Bronchial epithelial cell (primary cell): Measurements from ENCODE around the gene BCL11A. TPM values are rescaled to one million over a fixed set of nuclear protein-coding genes. Genes with fewer than 3 reads are reported as not detected.

Experiments
- DNase-seq: peaks from one replicate; pipeline ENCODE4 v3.0.0-alpha.2; 2010; ENCODE audit warnings: low read depth
- FAIRE-seq: peaks from 2 replicates; lab custom pipeline; 2011; peaks lifted over from hg19 to GRCh38; lab: Jason Lieb, UNC
- H3K27me3 ChIP-seq: 2 replicates; pipeline ENCODE4 v1.5.1; 2011; ENCODE audit warnings: low read length; ENCODE audit not compliant: control insufficient read depth, insufficient read depth
- H3K36me3 ChIP-seq: 2 replicates; pipeline ENCODE4 v1.5.1; 2011; ENCODE audit warnings: low read length; ENCODE audit not compliant: control insufficient read depth, insufficient read depth
- H3K4me3 ChIP-seq: 2 replicates; pipeline ENCODE4 v1.5.1; 2011; ENCODE audit warnings: mild to moderate bottlenecking, low read depth, low read length, control low read depth
- total RNA-seq: library from RNA; depleted of rRNA; stranded (reverse); fragments of >200 nt; gene quantifications from 2 replicates; pipeline ENCODE4 v1.2.1, GENCODE V29; 2014
- TF ChIP-seq, protein P1 (sequence below): IDR thresholded peaks from 2 replicates; pipeline ENCODE4 v1.5.1; 2011; ENCODE audit warnings: mild to moderate bottlenecking, moderate library complexity, low read length, control low read depth, inconsistent platforms; ENCODE audit not compliant: insufficient read depth, severe bottlenecking

BCL11A gene
- total RNA-seq, 1 donor from 2014 or later: 1.8 TPM

GRCh38 chr2:60527762-60528161, 25.7 kb downstream of the BCL11A start:
- FAIRE-seq (no peak), DNase-seq (no peak)
- no peaks in the 10 kb centered on the region for H3K36me3 ChIP-seq
- H3K27me3 ChIP-seq: no peaks in the 10 kb centered on the region
- TF ChIP-seq, protein P1, sequence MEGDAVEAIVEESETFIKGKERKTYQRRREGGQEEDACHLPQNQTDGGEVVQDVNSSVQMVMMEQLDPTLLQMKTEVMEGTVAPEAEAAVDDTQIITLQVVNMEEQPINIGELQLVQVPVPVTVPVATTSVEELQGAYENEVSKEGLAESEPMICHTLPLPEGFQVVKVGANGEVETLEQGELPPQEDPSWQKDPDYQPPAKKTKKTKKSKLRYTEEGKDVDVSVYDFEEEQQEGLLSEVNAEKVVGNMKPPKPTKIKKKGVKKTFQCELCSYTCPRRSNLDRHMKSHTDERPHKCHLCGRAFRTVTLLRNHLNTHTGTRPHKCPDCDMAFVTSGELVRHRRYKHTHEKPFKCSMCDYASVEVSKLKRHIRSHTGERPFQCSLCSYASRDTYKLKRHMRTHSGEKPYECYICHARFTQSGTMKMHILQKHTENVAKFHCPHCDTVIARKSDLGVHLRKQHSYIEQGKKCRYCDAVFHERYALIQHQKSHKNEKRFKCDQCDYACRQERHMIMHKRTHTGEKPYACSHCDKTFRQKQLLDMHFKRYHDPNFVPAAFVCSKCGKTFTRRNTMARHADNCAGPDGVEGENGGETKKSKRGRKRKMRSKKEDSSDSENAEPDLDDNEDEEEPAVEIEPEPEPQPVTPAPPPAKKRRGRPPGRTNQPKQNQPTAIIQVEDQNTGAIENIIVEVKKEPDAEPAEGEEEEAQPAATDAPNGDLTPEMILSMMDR: no peak
- no peak overlapping the region for H3K4me3 ChIP-seq

DNA sequence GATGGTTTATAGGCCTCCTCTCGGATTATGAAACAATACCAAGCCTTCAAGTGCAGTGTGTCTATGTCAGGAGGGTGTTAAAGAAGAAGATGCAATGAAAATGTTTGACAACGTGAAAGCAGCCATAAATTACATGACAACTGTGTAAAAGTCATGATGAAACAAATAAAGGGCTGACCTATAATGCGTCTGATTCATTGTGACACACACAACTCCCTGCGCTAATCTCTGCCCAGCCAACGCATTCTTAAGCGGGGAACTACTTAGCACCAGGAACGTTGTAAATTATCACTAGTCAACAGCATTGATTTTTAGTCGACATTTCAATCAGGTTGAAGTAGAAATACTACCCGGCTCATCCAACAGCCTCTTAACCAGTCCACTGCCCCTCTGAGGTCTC, 26.8 kb downstream of the BCL11A start:
- TF ChIP-seq, protein P1: no peak
- DNase-seq: no peak
- Histone ChIP-seq H3K4me3 (no peak overlapping the region), H3K27me3 (no peaks in the 10 kb centered on the region), H3K36me3 (no peaks in the 10 kb centered on the region)
- FAIRE-seq: no peak

GRCh38 chr2:60525899-60526298, 27.6 kb downstream of the BCL11A start:
- Histone ChIP-seq H3K36me3 (no peaks in the 10 kb centered on the region), H3K4me3 (no peak overlapping the region), H3K27me3 (no peaks in the 10 kb centered on the region)
- no peak for DNase-seq
- TF ChIP-seq, protein P1: no peak
- FAIRE-seq: no peak

DNA sequence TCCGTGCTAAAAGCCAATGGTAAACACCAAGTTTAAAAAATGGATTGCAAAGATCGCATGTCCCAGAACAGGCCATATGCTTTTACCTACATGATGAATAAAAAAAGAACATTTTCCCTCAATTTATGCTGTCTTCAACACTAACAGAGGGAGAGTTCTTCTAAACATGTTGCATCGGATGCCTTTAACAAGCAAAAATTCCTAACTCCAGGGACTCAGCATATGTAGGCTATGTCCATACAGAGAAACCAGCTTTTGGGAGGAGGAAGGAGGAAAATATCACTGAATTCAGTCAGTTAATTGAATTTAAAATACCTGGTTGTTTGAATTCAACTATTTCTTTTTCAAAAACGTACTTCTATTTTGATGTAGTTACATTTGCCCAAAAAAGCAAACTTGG, 28.6 kb downstream of the BCL11A start:
- FAIRE-seq (no peak), DNase-seq (no peak)
- H3K4me3 ChIP-seq: no peak overlapping the region
- H3K36me3 ChIP-seq: no peaks in the 10 kb centered on the region
- TF ChIP-seq, protein P1: no peak
- H3K27me3 ChIP-seq: no peaks in the 10 kb centered on the region

- no peak for DNase-seq
- H3K36me3 ChIP-seq: no peaks in the 10 kb centered on the region
- TF ChIP-seq, protein P1: no peak
- H3K27me3 ChIP-seq: no peaks in the 10 kb centered on the region
- no peak overlapping the region for H3K4me3 ChIP-seq
- no peak for FAIRE-seq
Measured at GRCh38 chr2:60523963-60524362, 29.5 kb downstream of the BCL11A start.

DNA sequence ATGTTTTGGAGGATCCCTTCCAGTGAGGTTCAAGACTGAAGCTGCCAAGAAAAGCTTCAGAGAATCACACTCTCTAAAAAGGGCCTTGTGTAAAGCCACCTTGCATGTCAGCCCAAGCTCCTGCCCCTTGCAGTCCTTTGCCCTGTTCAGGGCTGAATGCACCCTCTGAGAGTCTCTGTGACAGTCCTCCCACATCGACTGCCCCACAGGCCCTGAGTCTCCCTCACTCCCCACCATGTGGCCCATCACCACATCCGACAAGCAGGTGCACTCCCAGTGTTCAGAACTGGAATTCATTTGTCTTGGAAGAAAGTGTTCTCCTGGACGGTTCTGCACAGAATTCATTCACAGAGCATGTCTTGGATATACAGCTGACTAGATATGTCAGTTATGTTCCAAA, 31.0 kb downstream of the BCL11A start:
- no peaks in the 10 kb centered on the region for H3K27me3 ChIP-seq
- H3K4me3 ChIP-seq: no peak overlapping the region
- TF ChIP-seq, protein P1: no peak
- DNase-seq (no peak), FAIRE-seq (no peak)
- H3K36me3 ChIP-seq: peaks cover 2% of the 10 kb centered on the region
